Stimulated activated CD4-positive, alpha-beta T cell treated with anti-CD3 and anti-CD28 coated beads, Interleukin-4, amount 100 ng/mL, for 4 hours (primary cell): ENCODE measurements around the gene DDX56.

Source experiments
- DNase-seq, 2 experiments: peaks; one replicate each; pipeline ENCODE4 v3.0.0-alpha.2; 2020

Gene DDX56

DNA sequence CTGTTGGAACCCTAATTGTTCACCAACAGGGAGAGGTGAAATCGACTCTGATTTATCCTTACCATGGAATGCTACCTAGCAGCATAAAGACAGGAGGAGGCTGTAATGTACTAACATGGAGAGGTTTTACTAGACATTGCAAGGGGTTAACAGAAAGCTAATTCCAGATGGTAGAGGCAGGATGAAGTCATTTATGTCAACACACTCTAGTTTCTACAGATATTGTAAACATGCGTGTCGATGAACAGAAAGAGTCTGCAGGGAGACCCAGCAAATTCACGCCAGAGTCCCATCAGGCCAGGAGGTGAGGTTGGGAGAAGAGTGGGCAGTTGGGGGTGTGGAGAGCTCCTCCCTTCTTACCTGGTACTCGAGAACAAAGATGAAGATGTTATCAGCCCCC is 39.6 kb downstream of the DDX56 start:
- no peak for DNase-seq

DNA sequence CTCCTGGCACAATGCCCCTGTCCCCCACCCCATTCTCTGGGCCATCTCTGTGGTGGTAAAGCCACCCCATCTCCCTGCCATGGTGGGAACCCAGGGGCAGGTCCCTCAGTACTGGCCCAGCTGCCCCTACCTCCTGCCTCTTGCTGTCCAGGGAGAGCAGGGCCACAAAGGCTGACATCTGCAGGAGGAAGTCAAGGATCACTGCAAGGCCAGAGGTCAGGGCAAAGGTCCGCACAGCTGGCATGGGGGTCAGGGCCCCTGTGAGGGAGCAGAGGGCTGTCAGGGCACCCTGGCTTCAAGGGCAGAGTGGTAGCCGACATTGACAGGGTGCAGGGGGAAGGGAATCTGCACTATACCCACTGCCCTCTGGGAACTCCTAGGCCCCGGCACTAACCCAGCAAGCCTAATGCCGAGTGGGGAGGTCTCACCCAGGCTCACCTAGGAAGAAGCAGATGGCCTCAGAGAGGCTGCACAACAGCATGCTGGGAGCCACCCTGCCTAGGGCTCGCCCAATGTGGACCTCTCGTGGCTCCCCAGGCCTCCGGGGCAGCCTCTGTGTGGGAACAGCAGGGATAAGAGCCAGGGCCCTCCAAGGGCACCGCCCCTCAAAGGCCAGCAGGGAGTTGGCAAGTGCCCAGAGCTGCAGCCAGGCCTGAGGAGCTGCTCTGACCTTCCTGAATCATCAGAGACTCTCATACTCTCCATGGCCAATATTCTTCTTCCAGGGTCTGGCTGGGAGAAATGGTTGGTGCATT is 40.2 kb downstream of the DDX56 start:
- DNase-seq, result no peak

DNA sequence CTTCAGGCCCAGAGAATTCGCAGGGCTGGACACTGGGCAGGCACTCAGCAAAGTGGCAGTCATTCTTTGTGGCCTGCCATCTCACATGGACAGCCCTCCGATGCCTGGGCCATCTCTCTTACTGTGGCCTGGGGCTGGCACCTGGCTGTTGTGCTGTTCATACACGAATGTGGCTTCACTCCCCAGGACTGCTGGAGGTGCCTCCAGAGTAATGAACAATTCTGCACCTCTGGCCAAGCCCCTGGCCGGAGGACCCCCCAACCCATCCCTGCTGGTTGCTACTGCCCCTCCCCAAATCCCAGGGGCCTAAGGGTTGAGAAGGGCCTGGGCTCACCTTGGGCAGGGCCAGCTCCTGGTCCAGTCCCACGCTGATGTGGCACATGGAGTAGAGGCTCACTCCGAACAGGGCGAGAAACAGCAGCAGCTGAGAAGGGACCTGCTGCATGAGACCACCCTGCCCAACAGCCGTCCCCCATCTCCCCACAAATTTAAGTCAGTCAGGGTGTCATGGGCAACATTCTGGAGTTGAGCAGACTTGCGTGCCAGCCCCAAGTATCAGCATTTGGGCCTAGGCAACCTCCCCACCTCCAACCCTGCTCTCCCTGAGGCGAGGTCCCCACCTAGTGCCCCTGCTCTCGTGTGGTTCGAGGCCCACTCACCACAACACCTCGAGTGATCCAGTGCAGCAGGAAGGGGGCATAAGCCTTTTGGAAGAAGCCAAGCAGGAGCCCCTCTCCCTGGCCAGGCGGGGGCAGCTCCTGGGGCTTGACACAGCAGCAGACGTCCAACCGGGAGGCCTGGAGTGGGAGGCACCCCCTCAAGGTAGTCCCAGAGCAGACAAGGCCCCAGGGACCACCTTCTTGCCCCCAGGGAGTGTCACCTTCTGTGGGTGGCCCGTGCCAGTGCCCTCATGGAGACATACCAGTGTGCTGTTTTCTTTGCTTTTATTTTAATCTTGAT is 42.0 kb downstream of the DDX56 start:
- no peak for DNase-seq

DNA sequence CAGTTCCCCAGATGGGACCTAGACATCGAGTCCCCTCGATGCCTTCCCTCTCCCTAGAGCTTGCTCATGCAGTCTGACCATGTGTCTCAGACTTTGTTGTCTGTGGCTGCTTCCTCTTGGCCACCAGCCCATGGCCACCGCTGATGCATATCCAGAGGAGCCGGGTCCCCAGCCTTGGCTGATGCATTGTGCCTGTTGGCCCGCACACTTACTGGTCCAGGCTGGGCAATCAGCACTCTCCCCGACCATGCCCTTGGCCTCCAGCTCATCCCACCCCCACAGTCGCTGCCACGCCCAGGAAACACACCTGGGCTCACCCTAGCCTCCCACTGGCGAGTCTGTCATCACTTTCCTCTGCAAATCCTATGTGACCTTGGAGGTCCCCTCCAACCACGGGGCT is 42.7 kb downstream of the DDX56 start:
- DNase-seq, result no peak

DNA sequence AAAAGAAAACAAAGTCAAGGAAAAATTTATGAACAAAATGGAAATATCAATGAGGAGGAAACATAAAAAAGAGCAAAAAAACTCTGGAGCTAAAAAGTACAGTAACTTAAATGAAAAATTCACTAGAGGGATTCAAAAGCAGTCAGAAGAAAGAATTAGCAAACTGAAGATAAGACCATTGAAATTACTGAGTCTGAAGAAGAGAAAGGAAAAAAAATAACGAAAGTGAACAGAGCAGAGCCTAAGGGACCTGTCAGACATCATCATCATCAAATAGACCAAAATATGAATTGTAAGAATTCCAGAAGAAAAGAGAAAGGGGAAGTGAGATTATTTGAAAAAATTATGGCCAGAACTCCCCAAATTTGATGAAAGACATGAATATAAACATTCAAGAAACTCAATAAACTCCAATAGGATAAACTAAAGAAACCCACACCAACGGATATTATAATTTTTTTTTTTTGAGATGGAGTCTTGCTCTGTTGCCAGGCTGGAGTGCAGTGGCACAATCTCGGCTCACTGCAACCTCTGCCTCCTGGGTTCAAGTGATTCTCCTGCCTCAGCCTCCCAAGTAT is 48.8 kb downstream of the DDX56 start:
- no peak for DNase-seq

DNA sequence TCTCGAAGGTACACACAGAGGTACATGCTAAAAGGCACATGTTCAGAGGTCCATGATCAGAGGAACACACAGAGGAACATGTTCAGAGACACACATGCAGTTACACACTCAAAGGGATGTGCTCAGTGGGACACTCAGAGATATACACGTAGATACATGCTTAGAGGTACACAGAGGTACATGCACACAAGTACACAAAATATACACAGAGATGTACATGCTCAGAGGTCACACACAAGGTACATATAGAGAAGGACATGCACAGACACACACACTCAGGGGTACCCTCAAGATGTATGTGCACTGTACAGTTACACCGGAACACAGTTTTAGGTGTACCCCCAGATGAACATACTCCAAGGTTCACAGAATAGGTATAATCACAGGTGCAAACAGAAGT is 51.4 kb downstream of the DDX56 start:
- DNase-seq, result no peak

DNA sequence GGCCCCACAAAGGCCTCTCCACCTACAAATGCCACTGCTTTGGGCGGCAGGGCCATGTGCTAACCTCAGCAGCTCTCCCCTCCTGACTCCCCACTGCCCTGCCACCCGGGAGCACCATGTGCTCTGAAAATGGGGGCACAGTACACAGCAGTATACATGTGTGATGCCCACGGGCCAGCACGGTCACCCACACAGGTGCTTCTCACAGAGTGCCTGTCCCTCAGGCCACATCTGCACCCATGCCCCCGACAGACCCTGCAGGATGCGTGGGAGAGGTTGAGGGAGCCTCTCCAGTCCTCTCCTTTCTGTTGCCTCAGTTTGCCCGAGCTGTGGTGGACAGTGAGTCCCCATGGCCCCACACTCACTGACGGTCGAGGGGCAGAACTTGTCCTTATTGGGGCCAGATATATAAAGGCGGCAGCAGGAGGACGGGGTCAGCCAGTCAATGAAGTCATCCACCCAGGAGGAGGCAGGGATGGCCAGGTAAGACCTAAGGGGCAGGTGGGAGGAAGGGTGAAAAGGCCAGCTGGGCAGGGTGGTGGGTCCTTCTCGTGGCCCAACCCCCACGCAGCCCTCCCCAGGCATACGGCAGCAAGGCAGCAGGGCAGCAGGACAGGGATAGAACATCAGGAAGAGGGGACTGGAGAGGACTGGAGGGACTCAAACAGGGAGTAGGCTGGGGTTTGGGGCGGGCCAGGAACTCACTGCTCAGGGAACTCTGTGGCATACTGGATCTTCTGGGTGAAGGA is 52.2 kb downstream of the DDX56 start:
- no peak for DNase-seq

DNA sequence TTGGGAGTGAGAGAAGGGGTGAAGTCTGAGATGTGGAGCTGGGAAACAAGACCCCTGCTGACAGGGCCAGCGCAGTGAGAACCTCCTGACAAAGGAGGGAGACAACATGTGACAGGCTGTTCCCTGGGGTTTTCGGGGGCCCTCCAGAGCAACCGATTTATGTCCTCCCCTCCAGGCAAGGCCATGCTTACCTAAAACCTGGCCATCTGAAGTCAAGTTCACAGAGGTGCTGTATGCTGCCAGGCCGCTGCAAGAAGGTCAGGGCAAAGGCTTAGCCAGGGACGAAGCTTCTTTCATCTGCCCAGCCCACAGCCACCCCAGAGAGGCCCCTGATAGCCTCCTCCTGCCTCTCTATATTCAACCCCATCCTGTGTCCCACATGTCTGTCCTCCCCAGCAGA is 53.1 kb downstream of the DDX56 start:
- DNase-seq, result no peak

DNA sequence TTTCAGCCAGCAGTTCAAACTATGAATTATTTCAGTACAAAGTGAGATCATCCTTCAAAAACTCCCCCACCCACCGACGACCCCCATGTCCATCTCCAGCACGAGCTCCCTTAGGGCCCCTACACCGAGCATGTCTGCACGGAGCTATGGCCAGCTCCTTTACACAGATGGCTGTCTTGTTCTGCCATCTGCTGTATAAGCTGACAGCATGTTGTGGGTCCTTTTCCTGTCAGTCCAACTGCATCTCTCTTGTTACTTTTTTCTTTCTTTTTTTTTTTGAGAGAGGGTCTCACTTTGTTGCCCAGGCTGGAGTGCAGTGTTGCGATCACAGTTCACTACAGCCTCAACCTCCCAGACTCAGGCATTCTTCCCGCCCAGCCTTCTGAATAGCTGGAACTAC is 54.2 kb downstream of the DDX56 start:
- DNase-seq, result no peak

DNA sequence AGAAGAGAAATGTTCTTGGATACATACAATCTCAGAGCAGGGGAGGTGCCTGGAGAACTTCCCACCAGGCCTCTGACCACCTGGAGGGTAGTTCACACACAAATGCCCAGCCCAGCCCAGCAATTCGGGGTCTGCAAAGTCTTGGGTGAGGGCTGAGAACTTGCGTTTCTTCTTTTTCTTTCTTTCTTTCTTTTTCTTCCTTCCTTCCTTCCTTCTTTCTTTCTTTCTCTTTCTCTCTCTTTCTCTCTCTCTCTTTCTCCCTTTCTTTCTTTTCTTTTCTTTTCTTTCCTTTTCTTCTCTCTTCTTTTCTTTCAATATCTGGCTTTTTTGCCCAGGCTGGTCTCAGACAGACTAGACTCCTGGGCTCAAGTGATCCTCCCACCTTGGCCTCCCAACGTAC is 54.9 kb downstream of the DDX56 start:
- DNase-seq, result no peak

DNA sequence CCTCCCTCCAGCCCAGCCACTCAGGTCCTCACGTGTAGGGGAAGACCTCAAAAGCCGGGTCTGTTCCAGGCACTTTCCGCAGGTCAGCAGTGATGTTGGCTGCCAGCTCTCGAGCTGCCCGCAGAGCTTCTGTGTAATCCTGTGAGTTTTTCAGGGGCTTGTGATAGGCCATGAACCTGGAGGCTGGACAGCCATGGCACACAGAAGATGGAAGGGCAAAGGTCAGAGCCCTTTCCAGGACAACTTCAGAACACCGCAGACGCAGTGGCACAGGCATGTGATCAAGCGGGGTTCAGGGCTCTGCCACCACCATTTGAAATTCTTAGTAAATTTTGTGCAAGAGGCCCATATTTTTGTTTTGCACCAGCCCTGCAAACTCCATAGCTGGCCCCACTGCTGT is 56.5 kb downstream of the DDX56 start:
- no peak for DNase-seq
